Measurements from ENCODE around the gene HHLA2. TPM values are rescaled to one million over a fixed set of nuclear protein-coding genes. Genes with fewer than 3 reads are reported as not detected.

The HHLA2 gene
- total and polyA plus RNA-seq, 7 donors, result 0.71 to 97.8 (median 71.7) TPM; not detected in 3

GRCh38 chr3:108292450-108292849 lies 3.9 kb upstream of the HHLA2 start:
- H3K27me3 ChIP-seq, result no peaks in the 10 kb centered on the region
- no peaks in the 10 kb centered on the region for H3K4me1 ChIP-seq
- no peak overlapping the region for H3K27ac ChIP-seq
- H3K4me3 ChIP-seq, result no peak overlapping the region
- peaks cover 0 to 4% (median 0%) of the 10 kb centered on the region in 4 donors for H3K9me3 ChIP-seq
- TF ChIP-seq POLR2AphosphoS5 (IDR thresholded peaks at IDR 0.05) (no peak), CTCF (IDR thresholded peaks at IDR 0.05) (no peak), POLR2A (IDR thresholded peaks at IDR 0.05) (no peak), EP300 (IDR thresholded peaks at IDR 0.05) (no peak)
- no peak for DNase-seq
- H3K36me3 ChIP-seq, result no peaks in the 10 kb centered on the region
- intact Hi-C loops (cut with DNase I), result no loop called here

- H3K27ac ChIP-seq, result no peak overlapping the region
- intact Hi-C loops (cut with DNase I), result no loop called here
- H3K9me3 ChIP-seq, result peaks cover 0 to 4% (median 0%) of the 10 kb centered on the region in 4 donors
- DNase-seq, result no peak
- H3K4me1 ChIP-seq, result no peaks in the 10 kb centered on the region
- no peaks in the 10 kb centered on the region for H3K36me3 ChIP-seq
- no peak overlapping the region for H3K4me3 ChIP-seq
- H3K27me3 ChIP-seq, result no peaks in the 10 kb centered on the region
- TF ChIP-seq EP300 (IDR thresholded peaks at IDR 0.05) (no peak), CTCF (IDR thresholded peaks at IDR 0.05) (no peak), POLR2A (IDR thresholded peaks at IDR 0.05) (no peak), POLR2AphosphoS5 (IDR thresholded peaks at IDR 0.05) (no peak)
Measured at GRCh38 chr3:108292905-108293328, 3.4 kb upstream of the HHLA2 start.

- H3K36me3 ChIP-seq, result no peaks in the 10 kb centered on the region
- no peaks in the 10 kb centered on the region for H3K27me3 ChIP-seq
- no peak overlapping the region for H3K27ac ChIP-seq
- no peak overlapping the region for H3K4me3 ChIP-seq
- TF ChIP-seq POLR2AphosphoS5 (IDR thresholded peaks at IDR 0.05) (no peak), EP300 (IDR thresholded peaks at IDR 0.05) (no peak), POLR2A (IDR thresholded peaks at IDR 0.05) (no peak)
- intact Hi-C loops (cut with DNase I), result no loop called here
- H3K4me1 ChIP-seq, result no peaks in the 10 kb centered on the region
- H3K9me3 ChIP-seq, result peaks cover 0 to 4% (median 0%) of the 10 kb centered on the region in 4 donors
- no peak for DNase-seq
- 69 to 91% methylated on average over 4 of the region's 4 CpGs for WGBS, 2 donors
Measured at GRCh38 chr3:108293858-108294257, 2.5 kb upstream of the HHLA2 start.

- Histone ChIP-seq H3K36me3 (no peaks in the 10 kb centered on the region), H3K27ac (no peak overlapping the region), H3K27me3 (no peaks in the 10 kb centered on the region), H3K9me3 (peaks cover 0 to 4% (median 0%) of the 10 kb centered on the region in 4 donors), H3K4me3 (no peak overlapping the region), H3K4me1 (no peaks in the 10 kb centered on the region)
- intact Hi-C loops (cut with DNase I), result no loop called here
- 28 to 72% methylated on average over 7 of the region's 7 CpGs for WGBS, 2 donors
- TF ChIP-seq POLR2A (IDR thresholded peaks at IDR 0.05), result no peak
- no peak for TF ChIP-seq POLR2AphosphoS5 (IDR thresholded peaks at IDR 0.05)
- no peak for TF ChIP-seq CTCF (IDR thresholded peaks at IDR 0.05)
- no peak for TF ChIP-seq EP300 (IDR thresholded peaks at IDR 0.05)
- no peak for DNase-seq
Measured at GRCh38 chr3:108295421-108296175, 750 bp upstream of the HHLA2 start.

GRCh38 chr3:108297647-108298046 lies 1.3 kb downstream of the HHLA2 start:
- 26 to 74% methylated on average over 3 of the region's 3 CpGs for WGBS, 2 donors
- Histone ChIP-seq H3K27ac (no peak overlapping the region), H3K4me3 (no peak overlapping the region), H3K27me3 (no peaks in the 10 kb centered on the region), H3K9me3 (no peaks in the 10 kb centered on the region), H3K4me1 (no peaks in the 10 kb centered on the region), H3K36me3 (no peaks in the 10 kb centered on the region)
- DNase-seq, result no peak
- intact Hi-C loops (cut with DNase I), result no loop called here
- TF ChIP-seq POLR2AphosphoS5 (IDR thresholded peaks at IDR 0.05) (no peak), POLR2A (IDR thresholded peaks at IDR 0.05) (no peak), EP300 (IDR thresholded peaks at IDR 0.05) (no peak), CTCF (IDR thresholded peaks at IDR 0.05) (no peak)

All from sigmoid colon (tissue), 7 donors.